ENCODE measurements around the gene RPH3AL.

DNA sequence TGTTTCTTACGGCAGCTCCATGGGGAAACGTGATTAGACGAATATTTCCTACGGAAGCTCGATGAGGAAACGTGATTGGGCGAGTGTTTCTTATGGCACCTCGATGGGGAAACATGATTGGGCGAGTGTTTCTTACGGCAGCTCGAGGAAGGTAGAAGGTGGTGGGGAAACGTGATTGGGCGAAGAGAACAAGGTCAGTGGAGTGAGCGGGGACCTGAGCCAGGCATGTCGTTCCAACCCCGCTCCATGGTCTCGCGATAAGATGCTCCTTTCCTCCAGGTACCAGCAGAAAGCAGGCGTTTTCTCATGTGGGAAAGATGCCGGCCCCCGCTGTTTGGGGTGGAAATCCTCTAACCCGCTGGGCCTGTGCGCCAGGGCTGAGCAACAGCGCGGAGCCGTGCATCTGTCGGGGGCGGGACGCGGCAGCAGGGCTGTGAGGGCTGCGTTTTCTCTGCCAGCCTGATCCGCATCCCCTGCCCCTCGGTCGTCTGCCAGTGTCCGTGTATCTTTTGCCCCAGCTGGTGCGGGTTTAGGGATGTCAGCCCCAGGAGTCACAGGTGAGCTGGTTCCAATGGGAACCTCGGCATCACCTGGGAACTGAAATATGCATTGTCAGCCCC is 145.6 kb downstream of the RPH3AL start:
- TF ChIP-seq POLR2A (IDR thresholded peaks at IDR 0.05), result no peak
- TF ChIP-seq, protein P1, sequence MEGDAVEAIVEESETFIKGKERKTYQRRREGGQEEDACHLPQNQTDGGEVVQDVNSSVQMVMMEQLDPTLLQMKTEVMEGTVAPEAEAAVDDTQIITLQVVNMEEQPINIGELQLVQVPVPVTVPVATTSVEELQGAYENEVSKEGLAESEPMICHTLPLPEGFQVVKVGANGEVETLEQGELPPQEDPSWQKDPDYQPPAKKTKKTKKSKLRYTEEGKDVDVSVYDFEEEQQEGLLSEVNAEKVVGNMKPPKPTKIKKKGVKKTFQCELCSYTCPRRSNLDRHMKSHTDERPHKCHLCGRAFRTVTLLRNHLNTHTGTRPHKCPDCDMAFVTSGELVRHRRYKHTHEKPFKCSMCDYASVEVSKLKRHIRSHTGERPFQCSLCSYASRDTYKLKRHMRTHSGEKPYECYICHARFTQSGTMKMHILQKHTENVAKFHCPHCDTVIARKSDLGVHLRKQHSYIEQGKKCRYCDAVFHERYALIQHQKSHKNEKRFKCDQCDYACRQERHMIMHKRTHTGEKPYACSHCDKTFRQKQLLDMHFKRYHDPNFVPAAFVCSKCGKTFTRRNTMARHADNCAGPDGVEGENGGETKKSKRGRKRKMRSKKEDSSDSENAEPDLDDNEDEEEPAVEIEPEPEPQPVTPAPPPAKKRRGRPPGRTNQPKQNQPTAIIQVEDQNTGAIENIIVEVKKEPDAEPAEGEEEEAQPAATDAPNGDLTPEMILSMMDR (IDR thresholded peaks at IDR 0.05), result no peak

Data from tibial nerve (tissue), 3 donors.